MM.1S (cell line): Measurements from ENCODE around the gene GID4.

Experiments
- EZH2 ChIP-seq: fragments of 300-600 bp; sonication (generic); optimal IDR thresholded peaks from 2 replicates; pipeline ENCODE3; 2017; ENCODE audit warnings: low read depth, mild to moderate bottlenecking, antibody characterized with exemption, low read length, mixed read lengths
- EZH2phosphoT487 ChIP-seq: fragments of 300-600 bp; sonication (generic); IDR thresholded peaks from 2 replicates; pipeline ENCODE4 v1.6.1; 2018; ENCODE audit warnings: antibody characterized with exemption, low read length
- TF ChIP-seq, protein P1 (sequence below): fragments of 300-600 bp; sonication (generic); IDR thresholded peaks from 2 replicates; pipeline ENCODE4 v1.5.1; 2016; ENCODE audit warnings: antibody characterized with exemption, low read length, mixed read lengths

- TF ChIP-seq, protein P1, sequence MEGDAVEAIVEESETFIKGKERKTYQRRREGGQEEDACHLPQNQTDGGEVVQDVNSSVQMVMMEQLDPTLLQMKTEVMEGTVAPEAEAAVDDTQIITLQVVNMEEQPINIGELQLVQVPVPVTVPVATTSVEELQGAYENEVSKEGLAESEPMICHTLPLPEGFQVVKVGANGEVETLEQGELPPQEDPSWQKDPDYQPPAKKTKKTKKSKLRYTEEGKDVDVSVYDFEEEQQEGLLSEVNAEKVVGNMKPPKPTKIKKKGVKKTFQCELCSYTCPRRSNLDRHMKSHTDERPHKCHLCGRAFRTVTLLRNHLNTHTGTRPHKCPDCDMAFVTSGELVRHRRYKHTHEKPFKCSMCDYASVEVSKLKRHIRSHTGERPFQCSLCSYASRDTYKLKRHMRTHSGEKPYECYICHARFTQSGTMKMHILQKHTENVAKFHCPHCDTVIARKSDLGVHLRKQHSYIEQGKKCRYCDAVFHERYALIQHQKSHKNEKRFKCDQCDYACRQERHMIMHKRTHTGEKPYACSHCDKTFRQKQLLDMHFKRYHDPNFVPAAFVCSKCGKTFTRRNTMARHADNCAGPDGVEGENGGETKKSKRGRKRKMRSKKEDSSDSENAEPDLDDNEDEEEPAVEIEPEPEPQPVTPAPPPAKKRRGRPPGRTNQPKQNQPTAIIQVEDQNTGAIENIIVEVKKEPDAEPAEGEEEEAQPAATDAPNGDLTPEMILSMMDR: no peak
- TF ChIP-seq EZH2phosphoT487 (no peak), EZH2 (no peak)
Measured at GRCh38 chr17:18105595-18105994, 66.4 kb downstream of the GID4 start.
